ENCODE results near the gene TRPM3.

Gene TRPM3

GRCh38 chr9:71010258-71010657 lies 111.2 kb downstream of the TRPM3 start:
- H3K27ac ChIP-seq, result no peak overlapping the region
- no peak for TF ChIP-seq CTCF (IDR thresholded peaks at IDR 0.05; ENCODE audit: low read depth, low read length, missing control alignments)
- no peak overlapping the region for H3K4me3 ChIP-seq (ENCODE audit: low read depth, low read length)
- in situ Hi-C loops (cut with HindIII; ENCODE audit: low pct_ligation_motif_present, low sequenced_read_pairs), result no loop called here
- H3K27me3 ChIP-seq (replicated peaks), result no peaks in the 10 kb centered on the region
- DNase-seq, result no peak
- H3K36me3 ChIP-seq (replicated peaks), result no peaks in the 10 kb centered on the region

DNA sequence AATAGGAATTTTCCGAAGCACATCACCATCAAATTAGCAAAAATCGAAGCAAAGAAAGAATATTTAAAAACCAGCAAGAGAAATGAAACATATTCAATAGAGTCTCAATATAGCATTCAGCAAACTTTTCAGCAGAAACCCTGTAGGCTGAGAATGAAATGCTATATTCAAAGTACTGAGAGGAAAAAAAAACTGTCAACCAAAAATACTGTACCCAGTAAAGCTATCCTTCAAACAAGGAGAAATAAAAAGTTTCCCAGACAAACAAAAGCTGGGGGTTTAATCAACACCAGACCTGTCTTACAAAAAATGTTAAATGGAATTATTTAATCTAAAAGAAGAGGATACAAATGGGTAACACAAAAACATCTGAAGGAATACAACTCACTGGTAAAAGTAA lies 116.0 kb downstream of the TRPM3 start:
- no peak for DNase-seq
- in situ Hi-C loops (cut with HindIII; ENCODE audit: low pct_ligation_motif_present, low sequenced_read_pairs), result no loop called here
- TF ChIP-seq CTCF (IDR thresholded peaks at IDR 0.05; ENCODE audit: low read depth, low read length, missing control alignments), result no peak
- Histone ChIP-seq H3K27ac (no peak overlapping the region), H3K36me3 (replicated peaks) (no peaks in the 10 kb centered on the region), H3K4me3 (ENCODE audit: low read depth, low read length) (no peak overlapping the region), H3K27me3 (replicated peaks) (no peaks in the 10 kb centered on the region)

DNA sequence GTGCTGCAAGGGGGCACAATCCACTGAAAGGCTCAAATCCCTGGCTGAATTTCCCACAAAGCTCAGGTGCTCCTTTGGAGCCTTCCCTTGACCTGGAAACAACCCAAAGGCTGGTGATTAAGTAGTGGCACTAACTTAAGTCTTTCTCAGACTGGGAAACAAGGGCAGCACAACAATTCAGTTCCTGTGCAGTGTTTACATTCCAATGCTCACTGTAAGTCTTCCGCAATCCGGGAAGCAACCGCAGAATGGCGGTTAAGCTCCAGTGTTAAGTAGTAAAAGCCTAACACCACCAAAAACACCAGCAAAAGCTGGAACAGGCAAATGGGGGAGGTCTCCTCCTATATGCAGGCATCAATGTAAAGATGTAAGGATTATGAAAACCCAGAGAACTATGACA lies 117.2 kb downstream of the TRPM3 start:
- H3K4me3 ChIP-seq (ENCODE audit: low read depth, low read length), result no peak overlapping the region
- H3K36me3 ChIP-seq (replicated peaks), result no peaks in the 10 kb centered on the region
- no peak overlapping the region for H3K27ac ChIP-seq
- in situ Hi-C loops (cut with HindIII; ENCODE audit: low pct_ligation_motif_present, low sequenced_read_pairs), result no loop called here
- no peak for DNase-seq
- H3K27me3 ChIP-seq (replicated peaks), result no peaks in the 10 kb centered on the region
- no peak for TF ChIP-seq CTCF (IDR thresholded peaks at IDR 0.05; ENCODE audit: low read depth, low read length, missing control alignments)

DNA sequence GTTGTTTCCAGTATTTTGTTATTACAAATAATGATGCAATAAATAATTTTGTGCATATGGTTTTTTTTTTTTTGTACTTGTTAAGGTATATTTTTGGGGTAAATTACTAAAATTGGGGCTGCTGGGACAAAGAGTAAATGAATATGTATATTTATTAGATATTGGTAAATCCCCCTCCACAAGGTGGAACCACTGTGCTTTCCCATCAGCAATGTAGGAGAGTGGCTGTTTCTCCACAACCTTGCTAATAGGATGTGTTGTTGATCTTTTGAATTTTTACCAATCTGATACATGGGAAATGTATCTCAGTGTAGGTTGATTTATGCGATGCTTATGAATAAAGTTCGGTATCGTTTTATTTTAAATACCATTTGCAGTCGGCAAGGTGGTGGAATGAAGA lies 118.1 kb downstream of the TRPM3 start:
- Histone ChIP-seq H3K27me3 (replicated peaks) (no peaks in the 10 kb centered on the region), H3K36me3 (replicated peaks) (no peaks in the 10 kb centered on the region), H3K4me3 (ENCODE audit: low read depth, low read length) (no peak overlapping the region), H3K27ac (no peak overlapping the region)
- TF ChIP-seq CTCF (IDR thresholded peaks at IDR 0.05; ENCODE audit: low read depth, low read length, missing control alignments), result no peak
- in situ Hi-C loops (cut with HindIII; ENCODE audit: low pct_ligation_motif_present, low sequenced_read_pairs), result no loop called here
- no peak for DNase-seq

- in situ Hi-C loops (cut with HindIII; ENCODE audit: low pct_ligation_motif_present, low sequenced_read_pairs), result no loop called here
- TF ChIP-seq CTCF (IDR thresholded peaks at IDR 0.05; ENCODE audit: low read depth, low read length, missing control alignments), result peak; percentile 73
- no peak overlapping the region for H3K27ac ChIP-seq
- no peaks in the 10 kb centered on the region for H3K36me3 ChIP-seq (replicated peaks)
- DNase-seq, result no peak
- no peaks in the 10 kb centered on the region for H3K27me3 ChIP-seq (replicated peaks)
- H3K4me3 ChIP-seq (ENCODE audit: low read depth, low read length), result no peak overlapping the region
These were observed 119.5 kb downstream of the TRPM3 start for GRCh38 chr9:71001780-71002386.

- no peaks in the 10 kb centered on the region for H3K27me3 ChIP-seq (replicated peaks)
- peak; percentile 44 for DNase-seq
- in situ Hi-C loops (cut with HindIII; ENCODE audit: low pct_ligation_motif_present, low sequenced_read_pairs), result no loop called here
- no peak overlapping the region for H3K27ac ChIP-seq
- no peak overlapping the region for H3K4me3 ChIP-seq (ENCODE audit: low read depth, low read length)
- no peak for TF ChIP-seq CTCF (IDR thresholded peaks at IDR 0.05; ENCODE audit: low read depth, low read length, missing control alignments)
- H3K36me3 ChIP-seq (replicated peaks), result no peaks in the 10 kb centered on the region
These were observed 122.5 kb downstream of the TRPM3 start for GRCh38 chr9:70998962-70999361.
